ENCODE measurements around the gene CTAGE6.

DNA sequence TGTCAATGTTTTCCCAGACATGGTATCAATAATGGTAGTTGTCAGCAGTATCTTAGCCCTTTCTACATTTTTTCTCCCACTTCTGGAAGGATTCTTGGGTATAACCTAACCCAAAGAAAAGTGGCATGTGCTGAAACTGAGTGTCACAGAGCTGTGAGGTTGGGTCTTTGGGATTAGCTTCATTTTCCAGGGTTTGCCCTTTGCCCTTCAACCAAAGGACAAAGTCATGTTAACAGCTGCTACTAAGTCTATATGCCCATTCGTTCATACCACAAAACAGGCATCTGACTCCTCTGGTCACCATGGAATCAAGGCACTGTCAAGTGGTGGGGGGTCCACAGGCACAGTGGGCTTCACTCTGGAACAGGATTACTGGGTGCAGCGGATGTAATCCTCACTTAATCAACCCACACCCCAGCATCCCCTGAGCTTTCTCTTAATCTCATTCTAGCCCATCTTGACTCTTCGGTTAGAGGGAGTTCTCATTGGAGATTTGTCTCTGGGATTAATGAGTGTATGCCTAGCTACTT lies 29.1 kb downstream of the CTAGE6 start:
- TF ChIP-seq, protein P1, sequence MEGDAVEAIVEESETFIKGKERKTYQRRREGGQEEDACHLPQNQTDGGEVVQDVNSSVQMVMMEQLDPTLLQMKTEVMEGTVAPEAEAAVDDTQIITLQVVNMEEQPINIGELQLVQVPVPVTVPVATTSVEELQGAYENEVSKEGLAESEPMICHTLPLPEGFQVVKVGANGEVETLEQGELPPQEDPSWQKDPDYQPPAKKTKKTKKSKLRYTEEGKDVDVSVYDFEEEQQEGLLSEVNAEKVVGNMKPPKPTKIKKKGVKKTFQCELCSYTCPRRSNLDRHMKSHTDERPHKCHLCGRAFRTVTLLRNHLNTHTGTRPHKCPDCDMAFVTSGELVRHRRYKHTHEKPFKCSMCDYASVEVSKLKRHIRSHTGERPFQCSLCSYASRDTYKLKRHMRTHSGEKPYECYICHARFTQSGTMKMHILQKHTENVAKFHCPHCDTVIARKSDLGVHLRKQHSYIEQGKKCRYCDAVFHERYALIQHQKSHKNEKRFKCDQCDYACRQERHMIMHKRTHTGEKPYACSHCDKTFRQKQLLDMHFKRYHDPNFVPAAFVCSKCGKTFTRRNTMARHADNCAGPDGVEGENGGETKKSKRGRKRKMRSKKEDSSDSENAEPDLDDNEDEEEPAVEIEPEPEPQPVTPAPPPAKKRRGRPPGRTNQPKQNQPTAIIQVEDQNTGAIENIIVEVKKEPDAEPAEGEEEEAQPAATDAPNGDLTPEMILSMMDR (optimal IDR thresholded peaks at IDR 0.05 in 1 of 3, IDR thresholded peaks at IDR 0.05 in 1 of 3, conservative IDR thresholded peaks at IDR 0.05 in 1 of 3; ENCODE audit: extremely low read depth in 1 of 3, insufficient read depth in 2 of 3, low read length in 3 of 3): no peak
- no peak for TF ChIP-seq EZH2 (IDR thresholded peaks at IDR 0.05; ENCODE audit: low read length)
